HTERT RPE-1 (cell line): Measurements from ENCODE around the gene UPK3A.

Experiments used
- in situ Hi-C: fragments of 300-500 bp; cut with MboI; formaldehyde crosslinking; loops from 4 replicates; pipeline ENCODE4 v1.14.3; 2020; ENCODE audit warnings: low sequenced_read_pairs

UPK3A gene

DNA sequence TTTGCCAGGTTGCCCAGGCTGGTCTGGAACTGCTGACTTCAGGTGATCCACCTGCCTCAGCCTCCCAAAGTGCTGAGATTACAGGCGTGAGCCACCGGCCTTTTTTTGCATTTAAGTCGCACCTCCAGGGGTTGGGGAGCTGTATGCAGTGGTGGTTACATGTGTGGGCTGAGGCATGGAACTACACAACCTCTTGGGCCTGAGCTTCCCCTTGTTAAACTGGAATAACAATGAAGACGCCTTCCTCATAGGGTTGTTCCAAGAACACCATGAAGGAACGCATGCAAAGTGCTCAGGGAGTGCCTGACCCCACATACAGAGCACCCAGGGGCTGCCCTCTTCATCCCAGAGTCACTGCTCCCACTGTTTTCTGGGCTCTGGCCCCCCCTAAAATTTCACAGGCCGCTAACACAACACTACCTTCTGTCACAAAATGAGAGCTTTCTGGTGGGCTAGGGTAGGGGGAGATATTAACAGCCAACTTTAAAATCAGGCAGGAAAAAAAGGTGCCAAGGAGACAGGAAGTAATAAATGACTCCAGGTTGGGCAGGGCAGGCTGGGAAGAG is 23.7 kb downstream of the UPK3A start:
- in situ Hi-C loops = no loop called here

DNA sequence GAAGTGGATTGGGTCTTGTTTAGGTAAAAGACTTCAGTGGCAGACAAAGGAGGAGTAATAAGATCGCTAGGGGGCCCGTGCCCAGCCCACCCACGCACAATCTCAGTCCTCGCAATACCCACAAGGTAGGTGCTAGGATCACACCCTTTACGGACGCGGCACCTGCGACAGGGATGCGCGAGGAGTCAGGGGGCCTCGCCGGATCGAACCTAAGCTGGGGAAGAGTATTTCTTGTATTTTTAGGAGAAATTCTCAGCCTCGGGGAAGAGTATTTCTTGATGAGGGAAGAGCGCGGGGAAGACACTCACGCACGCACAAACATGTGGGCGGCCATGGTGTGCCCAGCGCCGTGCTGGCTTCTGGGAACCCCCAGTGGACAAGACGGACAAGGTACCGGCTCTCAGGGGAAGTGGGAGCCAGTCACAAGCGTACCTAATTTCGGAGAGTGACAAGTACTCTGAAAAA is 24.2 kb downstream of the UPK3A start:
- in situ Hi-C loops = no loop called here

DNA sequence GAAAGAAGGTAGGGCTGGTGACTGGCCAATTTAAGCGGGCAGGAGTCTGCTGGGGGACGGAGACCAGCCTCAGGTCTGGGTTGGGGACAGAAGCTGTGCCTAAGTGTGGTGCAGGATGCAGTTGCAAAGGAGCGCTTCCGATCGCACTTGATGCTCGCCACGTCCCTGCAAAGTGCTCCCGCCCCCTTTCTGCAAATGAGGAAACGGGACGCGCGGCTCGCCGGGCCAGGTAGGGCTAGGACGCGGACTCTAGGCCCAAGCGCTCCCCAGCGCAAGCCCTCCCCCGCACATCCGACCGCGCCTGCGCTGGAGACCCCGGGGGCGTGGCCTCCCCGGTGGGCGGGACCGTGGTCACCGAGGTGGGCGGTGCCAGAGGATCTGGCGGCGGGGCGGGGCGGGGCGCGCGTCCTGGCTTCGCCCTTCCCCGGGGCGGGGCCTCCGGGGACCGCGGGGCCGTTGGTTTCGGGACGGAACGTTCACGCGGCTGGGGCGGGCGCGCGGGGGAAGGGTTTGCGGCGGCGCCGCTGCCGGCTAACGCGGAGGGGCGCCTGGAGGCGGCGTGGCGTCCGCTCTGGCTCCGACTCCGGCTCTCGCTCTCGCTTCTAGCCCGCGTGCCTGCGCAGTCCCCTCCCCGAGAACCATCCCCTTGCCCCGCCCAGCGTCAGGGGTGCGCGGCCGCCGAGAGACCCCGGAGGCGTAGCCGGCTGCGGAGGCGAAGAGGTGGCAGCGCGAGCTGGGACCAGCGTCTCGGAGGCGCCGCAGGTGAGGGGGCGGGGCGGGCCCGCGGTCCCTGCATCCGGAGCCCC is 24.9 kb downstream of the UPK3A start, which contains the start of gene FAM118A:
TSS of gene FAM118A (plus strand) at position 513 of the 806 bp plus-strand sequence. CDS start 12,446 bp downstream, outside the sequence.
- in situ Hi-C loops = no loop called here

DNA sequence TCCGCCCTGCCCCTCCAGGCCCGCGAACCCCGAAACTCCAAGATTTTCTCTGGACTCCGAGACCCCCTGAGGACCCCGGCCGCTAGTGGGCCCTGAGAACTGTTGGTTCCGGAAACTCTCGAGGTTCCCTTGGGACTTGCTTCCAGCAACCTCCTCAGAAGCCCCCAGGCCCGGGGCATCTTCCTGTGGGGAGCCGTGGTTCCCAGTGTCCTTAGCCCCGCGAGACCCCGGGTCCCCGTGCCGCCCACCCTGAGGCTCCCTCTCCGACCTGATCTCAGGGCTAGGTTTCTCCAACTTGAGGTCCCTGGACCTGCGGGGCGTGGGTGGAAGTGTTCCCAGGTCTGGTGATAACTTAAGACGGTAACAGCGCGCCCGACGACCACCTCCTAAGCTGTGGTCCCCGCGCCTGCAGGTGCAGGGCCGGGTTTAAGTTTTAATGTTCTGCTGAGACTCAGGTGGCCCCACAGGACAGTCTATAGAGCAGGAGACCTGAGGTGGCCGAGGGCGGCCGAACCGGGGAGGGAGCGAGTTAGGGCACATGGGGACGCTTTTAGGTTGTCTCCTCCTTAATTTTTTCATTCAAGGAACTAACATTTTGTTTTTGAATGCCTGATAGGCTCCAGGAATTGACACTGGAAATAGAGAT is 25.7 kb downstream of the UPK3A start:
- in situ Hi-C loops = no loop called here

DNA sequence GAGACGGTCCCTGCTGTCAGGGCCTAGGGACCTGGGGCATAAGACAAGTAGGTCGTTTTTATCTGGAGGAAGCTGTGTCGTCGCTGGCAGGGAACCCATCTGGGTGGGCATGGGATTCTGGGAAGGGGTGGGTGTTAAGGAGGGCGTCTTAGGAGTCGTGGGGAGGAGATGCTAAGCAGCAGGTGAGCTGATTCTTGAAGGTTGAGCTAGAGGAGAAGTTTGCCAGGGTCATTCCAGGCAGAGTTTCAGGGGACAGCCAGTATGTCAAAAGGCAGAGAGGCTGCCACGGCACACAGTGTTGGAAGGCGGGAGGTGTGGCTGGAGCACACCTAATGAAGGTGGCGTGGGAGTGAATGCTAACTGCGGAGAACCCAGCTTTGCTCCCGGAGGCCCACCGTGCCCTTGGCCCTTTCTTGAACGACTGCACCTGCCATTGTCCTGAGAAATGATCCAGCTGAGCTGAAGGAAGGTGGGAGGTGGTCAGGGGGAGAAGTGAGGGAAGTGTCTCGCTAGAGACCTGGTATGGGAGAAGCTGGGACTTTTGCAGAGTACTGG is 26.3 kb downstream of the UPK3A start:
- in situ Hi-C loops = no loop called here

DNA sequence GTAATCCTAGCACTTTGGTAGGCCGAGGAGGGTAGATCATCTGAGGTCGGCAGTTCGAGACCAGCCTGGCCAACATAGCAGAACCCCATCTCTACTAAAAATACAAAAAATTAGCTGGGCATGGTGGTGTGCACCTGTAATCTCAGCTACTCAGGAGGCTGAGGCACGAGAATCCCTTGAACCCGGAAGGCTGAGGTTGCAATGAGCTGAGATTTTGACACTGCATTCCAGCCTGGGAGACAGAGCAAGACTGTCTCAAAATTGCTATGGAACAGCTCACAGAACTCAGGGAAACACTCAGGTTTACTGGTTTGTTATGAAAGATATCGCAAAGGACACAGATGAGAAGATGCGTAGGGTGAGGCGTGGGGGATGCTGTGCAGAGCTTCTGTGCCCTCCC is 27.7 kb downstream of the UPK3A start:
- in situ Hi-C loops = no loop called here

DNA sequence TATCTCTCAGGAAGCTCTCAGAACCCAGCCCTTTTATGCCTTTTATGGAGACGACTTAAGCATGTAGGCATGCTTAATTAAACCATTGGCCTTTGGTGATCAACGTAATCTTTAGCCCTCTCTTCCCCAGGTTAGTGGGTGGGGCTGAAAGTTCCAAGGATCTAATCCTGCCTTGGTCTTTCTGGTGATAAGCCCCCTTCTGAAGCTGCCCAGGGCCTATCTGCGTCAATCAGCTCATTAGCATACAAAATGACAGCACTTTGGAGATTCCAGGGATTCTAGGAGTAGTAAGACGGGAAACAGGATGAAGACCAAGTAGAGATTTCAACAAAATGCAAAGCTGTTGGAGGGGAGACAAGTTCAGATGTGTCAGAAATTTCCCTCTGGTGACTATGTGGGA is 28.1 kb downstream of the UPK3A start:
- in situ Hi-C loops = no loop called here

DNA sequence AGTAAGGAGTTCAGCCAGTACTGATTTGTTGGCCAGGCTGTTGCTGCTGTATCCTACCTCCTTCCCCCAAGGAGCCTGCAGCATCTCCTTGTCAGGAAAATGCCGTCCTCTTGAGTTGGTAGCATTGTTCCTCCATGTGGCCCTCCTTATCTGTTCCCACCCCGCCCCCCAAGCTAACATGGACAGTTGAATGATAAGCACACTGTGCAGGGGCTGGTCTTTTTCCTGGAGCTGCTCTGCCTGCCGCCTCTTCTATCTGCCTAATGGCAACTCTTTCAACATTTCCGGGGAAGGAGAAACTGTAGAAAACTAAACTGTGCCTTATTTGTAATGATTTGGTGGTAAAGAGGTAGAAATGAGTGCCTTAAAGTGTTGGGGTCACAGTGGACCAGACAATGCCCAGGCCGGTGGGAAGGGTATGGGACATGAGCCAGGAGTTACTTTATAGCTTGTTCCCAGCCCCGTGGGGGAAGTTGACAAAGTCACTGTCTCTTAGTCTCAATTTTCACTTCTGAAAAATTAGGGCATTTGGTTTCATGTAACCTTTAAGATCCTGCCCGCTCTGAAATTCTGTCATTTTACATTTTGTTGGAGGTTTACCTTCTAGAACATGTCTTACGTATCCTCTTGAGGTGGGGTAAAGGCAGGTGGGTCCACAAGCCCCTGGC is 29.4 kb downstream of the UPK3A start:
- in situ Hi-C loops = no loop called here

DNA sequence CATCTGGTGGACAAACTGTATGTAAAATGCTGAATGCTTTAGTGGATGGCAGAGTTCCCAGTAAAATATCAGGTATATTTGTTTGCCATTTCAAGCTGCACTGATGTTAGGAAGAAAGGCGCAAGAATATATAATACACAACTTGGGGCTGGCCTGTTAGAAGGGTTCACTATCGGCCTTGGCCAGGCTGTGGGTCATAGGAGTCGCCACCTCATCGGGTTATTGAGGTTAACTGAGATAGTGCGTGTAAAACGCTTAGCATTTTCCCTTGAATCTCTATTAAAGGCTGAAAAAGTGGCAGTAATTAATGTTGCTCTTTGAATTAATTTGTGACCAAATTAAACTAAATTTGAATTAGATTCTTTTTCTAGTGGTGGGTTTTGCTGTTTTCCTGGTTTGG is 30.0 kb downstream of the UPK3A start:
- in situ Hi-C loops = no loop called here

DNA sequence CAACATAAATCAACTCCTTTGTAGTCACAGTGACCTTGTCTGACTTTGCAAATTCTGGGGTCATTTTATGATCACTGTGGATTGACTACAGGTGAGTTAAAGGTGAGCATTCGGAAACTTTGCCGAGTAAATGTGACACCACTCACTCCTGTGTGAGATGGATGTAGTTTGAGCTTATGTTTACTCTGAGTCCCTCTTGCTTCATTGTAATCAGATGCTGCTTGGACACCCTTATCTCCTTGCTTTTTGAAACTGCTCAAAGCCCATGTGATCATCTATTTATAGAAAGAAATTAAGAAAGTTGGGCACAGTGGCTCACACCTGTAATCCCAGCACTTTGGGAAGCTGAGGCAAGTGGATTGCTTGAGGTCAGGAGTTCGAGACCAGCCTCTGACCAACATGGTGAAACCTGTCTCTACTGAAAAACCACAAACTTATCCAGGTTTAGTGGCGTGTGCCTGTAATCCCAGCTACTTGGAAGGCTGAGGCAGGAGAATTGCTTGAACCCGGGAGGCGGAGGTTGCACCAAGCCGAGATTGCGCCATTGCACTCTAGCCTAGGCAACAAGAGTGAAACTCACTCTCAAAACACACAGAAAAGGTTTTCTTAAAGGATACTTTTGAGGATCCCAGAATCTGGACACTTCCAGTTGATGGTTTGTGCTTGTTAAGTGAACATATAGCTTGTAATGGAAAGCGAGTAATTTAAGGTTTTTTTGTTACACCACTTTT is 32.2 kb downstream of the UPK3A start:
- in situ Hi-C loops = no loop called here

DNA sequence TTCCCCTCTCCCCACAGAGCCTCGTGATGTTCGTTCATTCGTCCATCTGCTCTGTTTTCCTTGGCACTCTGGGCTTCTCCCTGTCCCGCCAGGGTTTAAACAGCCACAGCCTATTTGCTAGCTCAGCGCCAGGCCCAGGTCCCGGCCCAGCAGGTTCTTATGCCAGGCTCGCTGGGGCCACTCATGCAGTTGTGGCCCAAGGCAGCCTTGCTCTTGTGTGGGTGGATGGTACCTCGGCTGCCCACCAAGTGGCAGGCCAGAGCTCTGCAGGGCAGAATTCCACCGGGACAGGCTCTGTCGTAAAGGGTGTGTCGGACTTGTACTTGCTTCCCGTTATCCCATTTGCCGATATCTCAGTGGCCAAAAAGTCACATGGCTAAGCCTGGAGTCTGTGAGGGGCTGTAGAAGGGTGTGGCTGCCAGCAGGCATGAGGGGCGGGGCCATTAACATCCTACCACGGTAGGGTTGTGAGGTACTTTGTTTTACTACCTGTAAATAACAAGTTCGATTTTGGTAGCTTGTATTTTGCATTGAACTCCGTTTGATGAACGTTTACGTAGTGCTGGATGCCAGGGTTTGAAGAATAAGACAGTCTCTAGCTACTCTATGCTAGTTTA is 32.9 kb downstream of the UPK3A start:
- in situ Hi-C loops = no loop called here

DNA sequence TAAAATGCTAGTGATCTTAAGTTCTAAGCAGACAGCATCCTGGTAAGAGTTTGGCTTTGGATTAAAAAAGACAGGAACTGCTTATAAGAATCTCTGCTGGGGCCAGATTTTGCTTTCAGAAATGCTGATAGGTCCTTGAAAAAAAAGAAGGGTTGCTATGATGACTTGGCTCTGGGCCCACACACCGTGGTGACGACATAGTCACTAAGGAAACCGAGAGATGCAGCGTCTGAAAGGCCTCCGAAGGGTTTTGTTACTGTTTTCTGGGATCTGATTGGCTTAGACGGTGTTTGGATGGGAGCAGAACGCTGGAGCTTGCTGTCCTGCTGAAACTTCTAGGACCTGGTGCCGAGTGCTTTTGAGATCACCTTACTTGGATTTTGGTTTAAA is 33.4 kb downstream of the UPK3A start:
- in situ Hi-C loops = no loop called here

DNA sequence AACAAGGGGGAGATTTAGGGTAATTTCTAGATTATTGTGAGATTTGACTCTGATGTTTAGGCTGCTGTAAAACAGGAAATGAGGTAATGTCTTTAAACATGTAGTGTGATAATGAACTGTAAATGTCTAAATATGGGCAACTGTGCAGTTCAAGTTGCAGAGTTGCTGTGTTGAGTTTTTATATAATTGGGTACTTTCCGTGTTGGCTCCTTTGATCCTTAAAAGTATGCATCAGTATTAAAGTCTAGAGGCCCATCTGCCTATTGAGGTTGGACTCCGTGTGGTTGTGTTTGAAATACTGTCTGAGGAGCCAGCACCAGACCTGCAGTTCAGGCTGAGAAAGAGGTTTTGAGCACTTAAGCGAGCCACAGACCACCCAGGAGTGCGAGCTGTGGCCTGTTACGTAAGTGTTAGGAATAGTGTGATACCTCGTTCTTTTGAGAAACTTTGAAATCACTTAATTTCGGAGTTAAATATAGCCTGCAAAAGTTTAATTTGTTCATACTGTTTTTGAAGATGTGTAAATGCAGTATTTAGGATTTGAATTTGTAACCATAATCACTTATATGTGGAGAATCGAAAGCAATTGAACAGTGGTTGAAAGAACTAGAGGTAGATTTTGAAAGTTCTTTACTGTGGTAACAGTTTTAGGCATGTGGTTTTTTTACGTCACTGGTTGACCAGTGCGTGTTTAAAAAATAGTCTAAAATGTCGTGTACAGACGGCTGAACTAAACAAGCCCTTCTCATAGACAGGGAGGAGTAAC is 34.0 kb downstream of the UPK3A start:
- in situ Hi-C loops = no loop called here

DNA sequence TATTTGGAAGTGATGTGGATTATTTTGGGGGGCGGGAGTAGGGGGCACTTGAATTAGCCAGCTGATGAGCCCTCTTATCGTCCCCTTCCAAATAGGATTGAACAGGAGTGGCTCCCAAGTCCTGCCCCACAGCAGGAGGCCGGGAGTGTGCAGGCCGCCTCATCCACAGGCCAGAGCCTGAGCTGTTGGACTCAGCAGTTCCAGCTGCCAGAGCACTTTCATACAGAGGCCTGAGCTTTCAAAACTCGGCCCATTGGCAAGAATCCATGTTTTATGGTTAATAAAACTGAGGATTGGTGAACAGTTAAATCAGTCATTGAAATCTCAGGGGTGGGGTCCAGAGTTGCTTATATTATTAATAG is 34.6 kb downstream of the UPK3A start:
- in situ Hi-C loops = no loop called here

DNA sequence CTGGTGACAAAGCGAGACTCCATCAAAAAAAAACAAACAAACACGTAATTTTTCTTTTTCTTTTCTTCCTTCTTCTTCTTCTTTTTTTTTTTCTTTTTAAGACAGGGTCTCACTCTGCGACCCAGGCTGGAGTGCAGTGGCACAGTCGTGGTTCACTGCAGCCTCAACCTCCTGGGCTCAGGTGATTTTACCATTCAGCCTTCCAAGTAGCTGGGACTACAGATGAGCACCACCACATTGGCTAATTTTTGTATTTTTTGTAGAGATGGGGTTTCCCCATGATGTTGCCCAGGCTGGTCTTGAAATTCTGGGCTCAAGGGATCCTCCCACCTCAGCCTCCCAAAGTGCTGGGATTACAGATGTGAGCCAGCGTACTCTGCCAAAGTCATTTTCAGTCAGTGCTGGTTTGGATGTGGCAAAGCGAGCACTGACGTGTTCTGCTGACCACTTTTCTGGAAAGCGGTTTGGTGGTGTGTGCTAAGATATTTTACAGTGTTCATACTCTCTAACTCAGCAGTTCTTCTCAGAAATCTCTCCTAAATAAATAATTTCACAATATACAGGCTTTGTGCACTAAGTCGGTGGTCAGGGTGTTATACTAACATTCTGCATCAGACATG is 35.7 kb downstream of the UPK3A start:
- in situ Hi-C loops = no loop called here

DNA sequence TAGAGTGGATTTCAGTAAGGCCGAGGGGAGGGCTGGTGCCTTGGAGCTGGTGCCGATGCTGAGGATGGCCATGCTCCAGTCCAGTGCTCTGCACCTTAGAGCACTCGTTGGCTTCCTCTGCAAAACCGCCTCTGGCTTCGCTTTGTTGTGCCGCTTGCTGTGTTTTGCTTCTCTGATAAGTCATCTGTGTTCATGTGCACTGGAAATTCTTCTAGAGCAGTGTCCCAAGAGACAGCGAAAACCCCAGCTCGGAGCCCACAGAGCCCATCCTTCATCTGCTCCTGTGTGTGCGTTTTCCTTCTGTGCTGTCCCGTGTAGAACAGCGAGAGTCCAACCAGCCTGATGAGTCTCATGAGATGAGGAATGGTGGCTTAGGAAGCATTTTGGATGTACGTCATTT is 37.1 kb downstream of the UPK3A start:
- in situ Hi-C loops = no loop called here

DNA sequence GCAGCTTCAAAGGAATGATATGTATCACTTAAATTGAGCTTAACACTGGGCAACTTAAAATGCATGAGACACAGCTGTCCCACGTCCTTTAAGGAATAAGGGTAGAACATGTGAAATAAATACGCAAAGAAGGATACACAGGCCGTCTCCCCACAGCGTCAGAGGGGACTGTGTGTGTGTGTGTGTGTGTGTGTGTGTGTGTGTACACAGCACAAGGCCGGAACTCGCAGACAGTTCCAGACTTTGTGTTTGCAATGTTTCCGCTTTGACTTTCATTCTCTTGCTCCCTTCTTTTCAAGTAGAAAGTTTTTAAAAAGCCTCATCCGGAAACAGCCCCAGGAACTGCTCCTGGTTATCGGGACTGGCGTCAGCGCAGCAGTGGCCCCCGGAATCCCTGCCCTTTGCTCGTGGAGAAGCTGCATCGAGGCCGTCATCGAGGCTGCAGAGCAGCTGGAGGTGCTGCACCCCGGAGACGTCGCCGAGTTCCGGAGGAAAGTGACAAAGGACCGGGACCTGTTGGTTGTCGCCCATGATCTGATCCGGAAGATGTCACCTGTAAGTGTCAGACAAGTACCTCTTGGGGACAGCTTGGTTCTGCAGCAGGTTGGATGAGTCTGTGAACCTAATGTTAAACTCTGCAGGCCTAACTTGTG is 38.2 kb downstream of the UPK3A start:
- in situ Hi-C loops = no loop called here

DNA sequence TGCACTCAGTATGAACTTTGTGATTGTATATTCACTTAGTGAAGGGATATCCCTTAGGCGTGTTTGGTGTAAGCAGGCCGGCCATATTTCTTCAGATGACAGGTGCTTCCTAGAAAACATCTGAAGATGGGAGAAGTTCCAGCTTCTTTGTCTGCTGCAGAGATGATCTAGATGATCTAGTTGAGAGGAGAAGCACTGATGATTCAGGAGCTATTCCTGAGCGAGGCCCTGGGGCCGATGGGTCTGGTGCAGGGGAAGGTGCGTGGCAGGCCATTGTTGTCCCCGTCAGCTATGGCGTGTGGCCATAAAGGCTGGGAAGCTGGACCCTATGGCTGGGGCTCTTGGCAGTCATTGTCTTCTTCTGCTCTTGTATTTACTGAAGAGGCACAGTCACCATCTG is 38.9 kb downstream of the UPK3A start:
- in situ Hi-C loops = no loop called here

DNA sequence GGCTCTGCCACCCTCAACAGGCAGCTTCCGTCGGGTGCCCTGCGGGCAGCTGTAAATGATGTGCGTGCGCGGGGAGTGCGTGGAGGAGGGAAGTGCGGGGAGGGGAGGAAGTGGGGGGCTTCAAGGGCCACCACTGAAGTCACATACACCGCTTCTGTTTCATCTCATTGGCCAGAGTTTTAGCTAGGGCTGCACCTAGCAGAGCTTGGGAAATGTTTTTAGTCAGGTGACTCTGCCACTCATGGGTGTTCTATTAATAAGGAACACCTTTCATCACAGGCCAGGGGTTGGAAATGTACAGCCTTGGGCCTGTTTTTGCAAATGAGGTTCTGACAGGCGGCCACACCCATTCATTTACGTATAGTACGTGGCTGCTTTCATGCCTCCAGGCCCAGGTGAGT is 39.6 kb downstream of the UPK3A start:
- in situ Hi-C loops = no loop called here
